ENCODE results near the gene TLX3.

TLX3 gene

DNA sequence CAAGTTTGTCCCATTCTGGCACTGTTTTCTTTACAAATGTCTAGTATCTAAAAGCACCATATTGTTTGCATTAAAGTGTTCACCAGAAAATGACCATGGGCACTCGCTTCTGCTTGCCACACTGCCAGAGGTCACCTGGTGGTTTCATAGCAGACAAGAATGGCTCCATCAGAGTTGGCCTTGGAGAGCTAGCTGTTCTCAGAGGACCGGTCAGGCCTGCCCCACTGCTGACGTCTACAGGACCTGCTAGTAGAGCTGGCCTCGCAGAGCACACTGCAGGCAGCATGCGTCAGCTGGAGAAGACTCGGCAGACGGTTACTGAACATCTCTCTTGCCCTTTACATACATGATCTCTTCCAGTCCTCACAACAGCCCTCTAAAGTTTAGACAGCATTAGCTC lies 8.7 kb upstream of the TLX3 start:
- H3K4me3 ChIP-seq (ENCODE audit: low read depth, low read length), result no peak overlapping the region

DNA sequence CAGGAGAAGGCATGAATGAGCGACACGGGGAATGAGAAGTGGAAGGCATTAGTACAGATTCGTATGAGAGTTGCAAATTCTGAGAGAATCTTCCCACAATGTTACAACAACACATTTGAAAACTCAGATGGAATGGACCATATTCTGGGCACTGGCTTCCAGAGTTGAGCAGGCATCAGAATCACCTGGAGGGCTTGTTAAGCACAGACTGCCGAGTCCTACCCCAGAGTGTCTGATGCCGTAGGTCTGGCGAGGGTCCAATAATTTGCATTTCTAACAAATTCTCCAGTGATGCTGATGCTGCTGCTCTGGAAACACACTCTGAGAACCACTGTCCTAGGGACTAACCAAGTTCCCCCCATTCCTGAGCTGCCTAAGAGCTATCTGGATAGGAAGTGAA lies 2.9 kb upstream of the TLX3 start:
- no peak overlapping the region for H3K4me3 ChIP-seq (ENCODE audit: low read depth, low read length)

DNA sequence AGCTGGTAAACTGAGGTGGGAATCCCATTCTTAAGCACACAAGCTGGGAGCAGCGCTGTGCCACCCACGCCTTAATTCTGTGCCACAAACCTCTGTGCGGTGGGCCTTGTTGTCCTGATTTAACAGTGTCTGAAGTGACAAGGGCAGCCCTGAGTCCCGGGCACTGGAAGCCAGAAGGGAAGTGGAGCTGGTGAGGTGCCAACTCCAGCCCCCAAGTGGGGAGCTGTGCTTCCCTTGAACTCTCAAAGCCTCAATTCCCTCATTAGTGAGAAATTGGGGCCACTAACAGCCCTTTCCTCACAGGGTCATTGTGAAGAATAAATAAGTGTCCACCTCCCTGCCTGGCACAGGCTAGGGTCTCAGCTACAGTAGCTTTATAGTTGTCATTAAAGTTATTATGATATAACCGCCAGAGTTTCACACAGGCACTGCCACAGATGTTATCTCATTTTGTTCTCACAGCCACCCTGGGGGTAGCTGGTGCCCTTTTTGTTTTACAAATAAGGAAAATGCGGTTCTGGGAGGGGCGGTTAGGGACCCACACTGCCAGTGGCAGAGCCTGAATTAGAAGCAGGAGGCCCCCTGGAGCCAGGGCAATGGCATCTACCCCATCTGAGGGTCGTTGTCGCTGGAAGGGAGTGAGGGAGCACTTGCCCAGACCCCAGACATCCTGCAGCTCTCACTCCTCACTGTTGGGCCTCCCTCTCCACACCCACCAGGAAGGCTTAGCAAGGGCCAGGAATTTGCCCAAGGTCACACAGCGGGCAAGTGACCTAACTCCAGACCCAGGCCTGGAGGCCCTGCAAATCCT lies 2.1 kb upstream of the TLX3 start:
- H3K4me3 ChIP-seq (ENCODE audit: low read depth, low read length), result no peak overlapping the region

DNA sequence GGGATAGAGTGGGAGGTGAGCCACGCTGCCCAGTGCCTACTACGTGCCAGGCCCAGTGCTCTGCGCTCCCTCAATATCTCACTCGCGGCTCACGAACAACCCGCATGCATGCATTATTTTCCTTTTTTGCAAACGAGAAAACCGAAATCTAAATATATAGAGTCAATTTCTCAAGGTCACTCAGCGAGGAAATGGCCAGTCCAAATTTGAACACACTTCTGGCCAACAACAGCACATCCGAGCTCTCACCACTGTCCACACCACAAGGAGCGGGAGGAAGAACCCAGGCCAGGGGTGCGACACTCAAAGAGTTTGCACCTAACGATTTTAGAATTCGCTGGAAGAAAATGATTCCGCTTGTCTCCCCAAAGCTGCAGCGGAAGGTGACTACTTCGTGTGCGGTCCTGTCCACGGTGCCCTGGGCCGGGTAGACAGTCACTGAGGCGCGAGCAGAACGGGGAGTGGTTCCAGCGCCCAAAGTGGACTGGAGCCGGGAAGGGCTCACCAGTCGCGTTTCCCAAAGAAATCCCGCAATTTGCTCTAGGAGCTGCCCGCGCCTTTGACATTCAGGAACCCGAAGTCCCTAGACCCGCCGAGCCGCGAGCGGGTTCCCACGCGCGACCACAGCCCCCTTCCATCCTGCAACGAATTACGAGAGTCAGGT lies 1.1 kb upstream of the TLX3 start:
- no peak overlapping the region for H3K4me3 ChIP-seq (ENCODE audit: low read depth, low read length)

DNA sequence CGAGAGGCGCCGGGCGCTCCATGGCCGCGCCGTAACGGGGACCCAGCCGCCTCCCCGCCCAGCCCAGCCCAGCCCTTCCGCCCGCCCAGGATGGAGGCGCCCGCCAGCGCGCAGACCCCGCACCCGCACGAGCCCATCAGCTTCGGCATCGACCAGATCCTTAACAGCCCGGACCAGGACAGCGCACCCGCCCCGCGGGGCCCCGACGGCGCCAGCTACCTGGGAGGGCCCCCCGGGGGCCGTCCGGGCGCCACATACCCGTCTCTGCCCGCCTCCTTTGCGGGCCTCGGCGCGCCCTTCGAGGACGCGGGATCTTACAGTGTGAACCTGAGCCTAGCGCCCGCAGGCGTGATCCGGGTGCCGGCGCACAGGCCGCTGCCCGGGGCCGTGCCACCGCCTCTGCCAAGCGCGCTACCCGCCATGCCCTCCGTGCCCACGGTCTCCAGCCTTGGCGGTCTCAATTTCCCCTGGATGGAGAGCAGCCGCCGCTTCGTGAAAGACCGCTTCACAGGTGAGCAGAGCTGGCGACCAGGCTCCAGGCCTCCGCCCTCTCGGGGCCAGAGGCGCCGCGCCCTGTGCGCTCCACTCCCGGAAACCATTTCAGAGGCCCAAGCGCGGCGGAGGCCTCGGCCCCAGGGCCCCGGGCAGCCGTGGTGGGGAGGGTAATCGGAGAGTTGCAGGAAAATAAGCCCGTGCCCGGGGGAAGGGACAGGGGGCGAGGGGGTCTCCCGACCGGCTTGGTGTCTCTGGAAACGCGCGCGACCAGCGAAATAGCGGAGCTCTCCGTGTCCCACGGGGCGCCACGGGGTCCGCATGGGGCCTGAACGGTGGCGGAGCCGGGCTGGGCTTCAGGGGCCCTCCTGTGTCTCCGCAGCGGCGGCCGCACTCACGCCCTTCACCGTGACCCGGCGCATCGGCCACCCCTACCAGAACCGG lies 496 bp downstream of the TLX3 start:
- no peak overlapping the region for H3K4me3 ChIP-seq (ENCODE audit: low read depth, low read length)

DNA sequence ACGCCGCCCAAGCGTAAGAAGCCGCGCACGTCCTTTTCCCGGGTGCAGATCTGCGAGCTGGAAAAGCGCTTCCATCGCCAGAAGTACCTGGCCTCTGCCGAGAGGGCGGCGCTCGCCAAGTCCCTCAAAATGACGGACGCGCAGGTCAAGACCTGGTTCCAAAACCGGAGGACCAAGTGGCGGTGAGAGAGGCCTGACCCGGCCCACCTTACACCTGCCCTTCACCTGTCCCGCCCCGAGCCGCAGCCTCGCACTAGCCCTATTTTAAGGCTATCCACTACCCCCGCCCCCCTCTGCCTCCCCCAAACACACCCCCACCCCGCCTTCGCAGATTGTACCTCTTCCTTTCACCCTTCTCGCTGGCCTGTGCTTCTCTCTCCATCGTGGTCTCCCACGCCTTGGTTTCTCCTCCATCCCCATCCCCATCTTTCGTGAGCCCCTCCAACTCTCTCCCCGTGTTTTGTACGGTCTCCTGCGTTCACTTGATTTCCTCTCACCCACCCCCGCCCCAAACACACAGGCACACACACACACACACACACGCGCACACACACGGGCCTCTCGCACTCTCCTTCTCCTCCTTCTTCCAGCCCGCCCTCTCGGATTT lies 1.3 kb downstream of the TLX3 start:
- no peak overlapping the region for H3K4me3 ChIP-seq (ENCODE audit: low read depth, low read length)

DNA sequence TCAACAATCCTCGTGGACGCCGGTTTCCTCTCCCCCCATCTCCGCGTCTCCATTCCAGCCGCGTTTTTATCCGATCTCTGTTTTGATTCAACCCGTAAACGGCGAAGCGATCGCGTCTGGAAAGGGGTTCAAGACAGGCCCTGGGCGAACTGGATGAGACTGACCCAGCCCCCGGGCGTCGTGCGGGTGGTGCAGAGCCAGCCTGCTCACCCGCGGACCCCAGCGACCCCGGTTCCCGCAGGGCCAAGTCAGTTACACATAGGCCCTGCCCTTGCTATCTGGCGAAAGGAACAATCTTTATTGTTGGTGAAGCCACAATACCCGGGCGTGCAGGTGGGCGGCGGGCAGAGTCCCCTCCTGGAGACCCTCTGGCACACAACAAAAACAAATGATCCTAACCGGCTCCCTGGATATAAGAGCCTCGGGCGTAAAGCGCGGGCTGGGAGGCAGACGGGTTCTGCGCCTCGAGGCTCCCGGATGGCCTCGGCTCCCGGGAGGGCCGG lies 1.8 kb downstream of the TLX3 start:
- H3K4me3 ChIP-seq (ENCODE audit: low read depth, low read length), result no peak overlapping the region

DNA sequence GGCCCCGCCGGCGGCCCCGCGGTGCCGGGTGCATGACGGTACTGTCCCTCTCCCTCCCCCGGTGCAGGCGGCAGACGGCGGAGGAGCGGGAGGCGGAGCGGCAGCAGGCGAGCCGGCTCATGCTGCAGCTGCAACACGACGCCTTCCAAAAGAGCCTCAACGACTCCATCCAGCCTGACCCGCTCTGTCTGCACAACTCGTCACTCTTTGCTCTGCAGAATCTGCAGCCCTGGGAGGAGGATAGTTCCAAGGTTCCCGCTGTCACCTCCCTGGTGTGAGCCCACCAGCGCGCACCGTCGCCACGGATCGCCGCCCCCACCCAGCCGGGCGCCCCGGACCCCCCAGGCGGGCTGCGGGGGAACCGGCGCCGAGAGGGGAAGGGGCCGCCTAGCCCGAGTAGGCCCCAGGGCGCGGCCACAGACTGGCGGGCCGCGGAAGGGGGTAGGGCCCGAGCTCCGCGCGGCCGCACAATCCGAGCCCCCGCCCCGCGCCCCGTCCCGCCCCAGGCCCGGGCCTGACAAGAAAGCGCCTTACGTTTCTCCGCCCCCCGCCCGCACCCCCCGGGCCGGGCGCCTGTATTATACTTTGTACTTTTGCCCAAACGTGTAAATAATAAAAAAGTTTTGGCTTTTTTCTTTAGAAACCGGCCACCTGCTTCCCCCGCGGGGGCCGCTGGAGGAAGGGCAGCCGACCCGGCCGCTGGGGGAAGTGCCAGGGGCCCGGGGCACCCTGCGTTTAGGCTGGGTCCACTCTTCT lies 2.5 kb downstream of the TLX3 start:
- H3K4me3 ChIP-seq (ENCODE audit: low read depth, low read length), result no peak overlapping the region

DNA sequence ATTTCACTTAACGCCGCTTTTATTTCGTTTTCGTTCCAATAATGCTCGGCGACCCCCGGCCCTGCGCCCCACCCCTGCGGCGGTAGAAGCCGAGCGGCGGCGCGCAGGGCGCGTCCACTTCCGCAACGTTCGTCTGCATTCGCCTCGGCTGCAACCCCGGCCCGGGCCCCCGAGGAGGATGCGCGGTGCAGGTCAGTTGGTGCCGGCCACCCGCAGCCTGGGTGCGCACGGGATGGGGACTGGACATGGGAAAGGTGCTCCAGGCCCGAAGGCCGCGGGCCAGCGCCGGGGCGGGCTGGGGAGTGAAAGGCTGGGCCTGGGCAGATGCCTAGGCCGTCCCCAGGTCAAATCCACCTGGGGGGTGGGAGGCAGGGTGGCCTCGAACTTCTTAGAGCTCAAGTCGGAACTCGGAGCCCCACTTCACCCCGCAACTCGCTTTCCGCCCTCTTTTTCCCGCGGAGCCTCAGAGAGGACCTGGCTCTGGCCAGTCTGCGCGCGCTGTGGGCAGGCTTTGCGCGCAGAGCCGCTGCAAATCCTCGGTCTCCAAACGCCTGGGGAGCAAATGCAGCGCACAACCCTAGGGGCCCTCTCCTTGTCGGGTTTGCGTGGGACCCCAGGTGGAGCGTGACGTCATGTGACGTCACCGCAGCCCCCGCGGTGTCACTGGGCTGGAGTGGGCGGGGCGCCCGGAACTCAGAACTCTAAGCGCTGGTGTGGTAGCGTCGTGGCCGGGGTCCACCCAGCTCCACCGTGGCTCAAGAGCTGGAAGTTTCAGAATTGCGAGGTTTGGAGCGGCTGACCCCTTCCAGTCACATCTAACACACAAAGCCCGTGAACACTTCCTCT lies 3.3 kb downstream of the TLX3 start:
- no peak overlapping the region for H3K4me3 ChIP-seq (ENCODE audit: low read depth, low read length)

- no peak overlapping the region for H3K4me3 ChIP-seq (ENCODE audit: low read depth, low read length)
Observed at GRCh38 chr5:171313481-171314206, 4.6 kb downstream of the TLX3 start.

- H3K4me3 ChIP-seq (ENCODE audit: low read depth, low read length), result no peak overlapping the region
Observed at GRCh38 chr5:171314728-171315385, 5.8 kb downstream of the TLX3 start.

- H3K4me3 ChIP-seq (ENCODE audit: low read depth, low read length), result no peak overlapping the region
Observed at GRCh38 chr5:171315386-171315891, 6.4 kb downstream of the TLX3 start.

GRCh38 chr5:171315925-171316257 lies 6.8 kb downstream of the TLX3 start:
- no peak overlapping the region for H3K4me3 ChIP-seq (ENCODE audit: low read depth, low read length)

GRCh38 chr5:171316258-171317121 lies 7.4 kb downstream of the TLX3 start:
- H3K4me3 ChIP-seq (ENCODE audit: low read depth, low read length), result no peak overlapping the region

DNA sequence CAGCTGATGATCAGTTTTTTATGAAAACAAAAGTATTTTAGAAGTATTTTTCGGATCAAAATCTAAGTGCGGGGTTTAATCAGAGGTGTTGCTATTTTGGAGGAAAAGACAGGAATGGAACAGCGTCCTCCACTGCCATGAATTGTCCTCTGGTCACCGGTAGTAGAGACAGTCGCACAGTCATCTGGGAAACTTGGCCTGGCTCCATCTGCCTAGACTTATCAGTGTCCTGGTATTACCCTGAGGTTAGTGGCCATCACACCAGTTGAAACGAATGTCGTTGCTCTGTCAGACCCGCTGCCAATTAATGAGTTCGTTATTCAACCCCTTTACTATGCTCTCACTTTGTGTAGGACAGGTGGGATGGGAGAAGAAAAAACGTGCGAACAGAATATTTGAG lies 8.2 kb downstream of the TLX3 start:
- no peak overlapping the region for H3K4me3 ChIP-seq (ENCODE audit: low read depth, low read length)

DNA sequence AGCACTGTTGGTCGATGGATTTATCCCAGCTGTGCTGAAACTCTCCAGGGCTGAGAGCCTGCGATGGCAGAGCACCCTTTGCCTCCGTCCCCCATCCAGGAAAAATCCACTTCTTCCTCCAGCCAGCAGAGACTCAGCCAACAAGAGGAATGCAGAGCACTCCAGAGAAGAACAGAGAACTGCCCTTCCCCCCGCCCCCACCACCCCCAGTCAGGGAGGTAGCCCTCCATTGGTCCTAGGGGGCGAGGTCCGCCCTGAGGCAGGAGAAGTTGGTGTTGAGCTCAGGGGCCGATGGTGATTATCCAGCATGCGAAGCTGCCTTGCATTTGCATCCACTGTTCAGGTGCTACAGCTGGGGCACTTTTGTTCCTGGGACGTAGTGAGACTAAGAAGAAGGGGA lies 9.0 kb downstream of the TLX3 start:
- no peak overlapping the region for H3K4me3 ChIP-seq (ENCODE audit: low read depth, low read length)

- no peak overlapping the region for H3K4me3 ChIP-seq (ENCODE audit: low read depth, low read length)
Observed at GRCh38 chr5:171321447-171321846, 12.4 kb downstream of the TLX3 start.
